ENCODE data around the gene RFX1.
"Not testable (repeated sequence)": the region's sequence is repeated elsewhere in the genome, so short reads cannot be mapped to it uniquely, and the experiment has no call there.

Gene RFX1

DNA sequence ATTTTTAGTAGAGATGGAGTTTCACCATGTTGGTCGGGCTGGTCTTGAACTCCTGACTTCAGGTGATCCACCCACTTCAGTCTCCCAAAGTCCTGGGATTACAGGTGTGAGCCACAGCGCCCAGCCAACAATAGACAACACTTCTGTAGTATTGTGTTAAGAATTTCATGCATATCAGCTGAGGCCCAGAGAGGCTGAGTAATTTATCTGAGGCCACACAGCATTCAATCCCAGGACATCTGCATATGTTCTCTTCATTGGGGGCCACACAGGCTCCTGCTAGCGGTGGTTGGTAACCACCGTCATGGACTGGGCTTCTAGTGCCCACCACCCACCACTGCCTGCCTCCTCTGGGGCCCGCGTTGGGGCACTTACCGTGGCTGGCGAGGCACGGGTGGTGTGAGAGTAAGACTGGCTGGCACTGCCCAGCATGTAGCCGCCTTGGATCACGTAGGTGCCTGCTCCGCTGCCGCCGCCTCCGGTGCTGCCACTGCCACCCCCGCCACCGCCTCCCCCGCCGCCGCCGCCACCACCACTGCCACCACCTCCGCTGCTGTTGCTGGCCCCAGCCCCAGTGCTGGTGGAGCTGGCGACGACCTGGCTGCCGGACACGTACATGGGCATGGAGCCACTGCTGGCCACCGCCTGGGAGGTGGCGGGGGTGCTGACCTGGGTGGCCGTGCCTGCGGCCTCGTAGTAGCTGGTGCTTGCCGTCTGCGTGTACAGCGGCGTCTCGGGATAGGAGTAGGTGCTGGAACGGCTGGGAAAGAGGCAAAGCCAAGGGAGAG is 33.6 kb downstream of the RFX1 start:
- H3K9me3 ChIP-seq (ENCODE audit: low read depth, low read length): no peaks in the 10 kb centered on the region
- TF ChIP-seq POLR2AphosphoS5 (IDR thresholded peaks at IDR 0.05; ENCODE audit: borderline replicate concordance, low read depth, low read length) (no peak), EZH2 (IDR thresholded peaks at IDR 0.05) (no peak), FOXP2 (optimal IDR thresholded peaks at IDR 0.05; ENCODE audit: control extremely low read depth, extremely low read length, insufficient read depth) (no peak)
- no peak overlapping the region for H3K4me3 ChIP-seq
- H3K9ac ChIP-seq (ENCODE audit: insufficient read length): no peak overlapping the region
- H3K36me3 ChIP-seq (ENCODE audit: insufficient read depth, low read length): peaks cover 7% of the 10 kb centered on the region; the same call in 1 of the 2 replicates
- no peak overlapping the region for H3K27ac ChIP-seq
- no peak for DNase-seq (ENCODE audit: low read depth, low spot score)

DNA sequence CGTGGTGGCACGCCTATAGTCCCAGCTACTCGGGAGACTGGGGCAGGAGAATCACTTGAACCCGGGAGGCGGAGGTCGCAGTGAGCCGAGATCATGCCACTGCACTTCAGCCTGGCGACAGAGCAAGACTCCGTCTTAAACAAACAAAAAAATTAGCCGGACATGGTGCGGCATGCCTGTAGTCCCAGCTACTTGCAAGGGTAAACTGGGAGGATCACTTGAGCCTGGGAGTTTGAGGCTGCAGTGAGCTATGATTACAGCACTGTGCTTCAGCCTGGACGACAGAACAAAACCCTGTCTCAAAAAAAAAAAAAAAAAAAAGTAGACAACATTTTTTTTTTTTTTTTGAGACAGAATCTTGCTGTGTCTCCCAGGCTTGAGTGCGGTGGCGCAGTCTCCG is 34.3 kb downstream of the RFX1 start:
- H3K36me3 ChIP-seq (ENCODE audit: insufficient read depth, low read length); H3K27ac ChIP-seq; H3K9ac ChIP-seq (ENCODE audit: insufficient read length); H3K9me3 ChIP-seq (ENCODE audit: low read depth, low read length); H3K4me3 ChIP-seq; DNase-seq (ENCODE audit: low read depth, low spot score): not testable (repeated sequence)

DNA sequence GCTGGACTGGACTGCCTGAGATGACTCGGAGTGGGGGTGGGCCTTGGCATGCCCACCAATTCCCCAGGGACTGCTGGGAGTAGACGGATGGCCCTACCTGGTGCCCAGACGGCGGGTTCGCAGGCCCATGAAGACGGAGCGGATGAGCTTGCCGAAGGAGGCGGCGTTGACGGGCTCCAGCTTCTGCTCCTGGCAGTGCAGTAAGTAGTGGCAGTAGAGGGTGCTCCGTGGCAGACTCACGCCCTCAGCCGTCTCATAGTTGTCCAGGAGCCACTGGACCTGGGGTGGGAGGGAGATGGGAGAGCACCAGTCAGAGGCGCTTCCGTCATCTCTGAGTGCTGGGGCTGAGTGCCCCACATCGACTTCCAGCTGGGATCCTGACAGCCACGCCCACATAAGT is 36.2 kb downstream of the RFX1 start:
- Histone ChIP-seq H3K4me3 (no peak overlapping the region), H3K9me3 (ENCODE audit: low read depth, low read length) (no peaks in the 10 kb centered on the region), H3K36me3 (ENCODE audit: insufficient read depth, low read length) (peaks cover 7% of the 10 kb centered on the region; the same call in 1 of the 2 replicates), H3K27ac (no peak overlapping the region), H3K9ac (ENCODE audit: insufficient read length) (no peak overlapping the region)
- TF ChIP-seq FOXP2 (optimal IDR thresholded peaks at IDR 0.05; ENCODE audit: control extremely low read depth, extremely low read length, insufficient read depth) (no peak), POLR2AphosphoS5 (IDR thresholded peaks at IDR 0.05; ENCODE audit: borderline replicate concordance, low read depth, low read length) (no peak), EZH2 (IDR thresholded peaks at IDR 0.05) (no peak)
- DNase-seq (ENCODE audit: low read depth, low spot score): no peak

DNA sequence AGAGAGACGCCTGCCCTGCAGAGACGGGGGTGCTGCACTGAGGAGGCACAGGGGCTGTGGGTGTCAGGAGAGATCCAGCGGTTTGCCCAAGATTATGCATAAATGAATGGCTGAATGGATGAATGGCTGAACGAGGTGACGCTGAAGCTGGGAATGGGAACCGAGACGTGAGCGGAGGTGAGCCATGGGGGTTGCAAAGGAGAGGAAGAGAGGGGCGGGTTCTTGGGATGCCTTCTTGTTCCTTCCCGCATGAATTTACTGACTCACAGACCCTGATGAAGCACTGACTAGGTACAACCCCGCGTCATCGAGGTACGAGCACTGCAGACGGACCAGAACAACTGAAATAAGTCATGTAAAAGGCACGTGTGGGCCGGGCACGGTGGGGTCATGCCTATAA is 37.1 kb downstream of the RFX1 start:
- no peak for DNase-seq (ENCODE audit: low read depth, low spot score)
- TF ChIP-seq FOXP2 (optimal IDR thresholded peaks at IDR 0.05; ENCODE audit: control extremely low read depth, extremely low read length, insufficient read depth) (no peak), EZH2 (IDR thresholded peaks at IDR 0.05) (no peak), POLR2AphosphoS5 (IDR thresholded peaks at IDR 0.05; ENCODE audit: borderline replicate concordance, low read depth, low read length) (no peak)
- H3K36me3 ChIP-seq (ENCODE audit: insufficient read depth, low read length): peaks cover 7% of the 10 kb centered on the region; the same call in 1 of the 2 replicates
- H3K9me3 ChIP-seq (ENCODE audit: low read depth, low read length): no peaks in the 10 kb centered on the region
- no peak overlapping the region for H3K9ac ChIP-seq (ENCODE audit: insufficient read length)
- no peak overlapping the region for H3K27ac ChIP-seq
- H3K4me3 ChIP-seq: no peak overlapping the region

DNA sequence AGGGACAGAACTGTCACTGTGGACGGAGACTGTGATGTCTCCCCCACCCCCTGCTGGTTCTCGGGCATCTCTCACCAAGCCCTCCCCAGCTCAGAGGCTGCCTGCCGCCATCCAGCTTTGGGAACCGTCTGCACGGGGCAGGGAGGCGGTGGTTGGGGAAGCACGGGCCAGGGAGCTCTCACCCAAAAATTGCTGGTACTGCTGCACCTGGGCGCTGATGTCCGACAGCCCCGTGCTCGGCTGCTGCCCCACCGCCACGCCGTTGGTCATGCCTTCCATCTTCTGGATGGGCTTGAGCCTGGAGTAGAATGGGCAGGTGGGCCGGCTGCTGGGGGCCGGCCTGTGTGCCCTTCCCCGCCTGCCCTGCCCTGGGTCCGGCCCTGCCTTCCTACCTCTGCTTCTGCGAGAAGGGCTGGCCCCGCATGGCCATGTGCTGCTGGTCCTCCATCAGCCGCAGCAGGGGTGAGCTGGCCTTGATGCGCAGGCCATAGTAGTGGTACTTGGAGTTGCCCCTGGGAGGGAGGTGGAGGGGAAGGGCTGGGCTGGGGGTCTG is 37.7 kb downstream of the RFX1 start:
- no peak for TF ChIP-seq FOXP2 (optimal IDR thresholded peaks at IDR 0.05; ENCODE audit: control extremely low read depth, extremely low read length, insufficient read depth)
- no peak for TF ChIP-seq POLR2AphosphoS5 (IDR thresholded peaks at IDR 0.05; ENCODE audit: borderline replicate concordance, low read depth, low read length)
- no peak for TF ChIP-seq EZH2 (IDR thresholded peaks at IDR 0.05)
- H3K4me3 ChIP-seq: no peak overlapping the region
- H3K9me3 ChIP-seq (ENCODE audit: low read depth, low read length): no peaks in the 10 kb centered on the region
- H3K9ac ChIP-seq (ENCODE audit: insufficient read length): no peak overlapping the region
- no peak overlapping the region for H3K27ac ChIP-seq
- peaks cover 7% of the 10 kb centered on the region; the same call in 1 of the 2 replicates for H3K36me3 ChIP-seq (ENCODE audit: insufficient read depth, low read length)
- no peak for DNase-seq (ENCODE audit: low read depth, low spot score)

DNA sequence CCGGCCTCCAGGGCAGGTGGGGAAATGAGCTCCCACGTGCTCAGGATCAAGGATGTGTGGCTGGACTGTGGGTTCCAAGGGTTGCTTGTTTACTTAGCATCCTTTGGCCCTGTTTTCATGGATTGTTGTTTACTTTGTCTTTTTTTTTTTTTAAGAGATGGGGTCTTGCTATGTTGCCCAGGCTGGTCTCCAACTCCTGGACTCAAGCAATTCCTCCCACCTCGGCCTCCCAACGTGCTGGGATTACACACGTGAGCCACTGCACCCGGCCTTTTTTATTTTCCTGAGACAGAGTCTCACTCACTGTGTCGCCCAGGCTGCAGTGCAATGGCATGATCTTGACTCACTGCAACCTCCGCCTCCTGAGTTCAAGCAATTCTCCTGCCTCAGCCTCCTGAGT is 38.9 kb downstream of the RFX1 start:
- DNase-seq (ENCODE audit: low read depth, low spot score); H3K4me3 ChIP-seq; H3K9ac ChIP-seq (ENCODE audit: insufficient read length); H3K27ac ChIP-seq; H3K36me3 ChIP-seq (ENCODE audit: insufficient read depth, low read length); H3K9me3 ChIP-seq (ENCODE audit: low read depth, low read length): not testable (repeated sequence)

DNA sequence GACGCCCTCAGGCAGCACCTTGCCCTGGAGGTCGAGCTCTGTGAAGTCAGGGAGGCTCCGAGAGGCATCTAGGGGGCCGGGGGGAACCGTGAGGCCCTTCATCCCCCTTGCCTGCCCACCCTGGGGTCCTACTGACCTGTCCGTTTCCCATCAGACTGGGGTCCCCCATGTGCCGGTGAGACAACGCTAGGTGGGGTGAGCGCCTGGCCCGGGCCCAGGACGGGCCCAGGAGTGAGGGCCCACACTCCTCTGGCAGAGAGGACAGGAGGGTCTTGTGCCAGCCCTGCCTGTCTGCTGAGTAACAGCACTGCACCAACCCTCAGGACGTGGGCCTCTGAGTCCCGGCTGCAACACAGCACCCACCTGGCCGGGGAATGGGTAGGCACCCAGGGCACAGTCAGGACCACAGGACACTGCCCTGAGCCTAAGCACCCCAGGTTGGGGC is 39.4 kb downstream of the RFX1 start:
- Histone ChIP-seq H3K4me3 (no peak overlapping the region), H3K27ac (no peak overlapping the region), H3K36me3 (ENCODE audit: insufficient read depth, low read length) (peaks cover 7% of the 10 kb centered on the region; the same call in 1 of the 2 replicates), H3K9me3 (ENCODE audit: low read depth, low read length) (no peaks in the 10 kb centered on the region), H3K9ac (ENCODE audit: insufficient read length) (no peak overlapping the region)
- TF ChIP-seq EZH2 (IDR thresholded peaks at IDR 0.05): no peak
- no peak for TF ChIP-seq POLR2AphosphoS5 (IDR thresholded peaks at IDR 0.05; ENCODE audit: borderline replicate concordance, low read depth, low read length)
- TF ChIP-seq FOXP2 (optimal IDR thresholded peaks at IDR 0.05; ENCODE audit: control extremely low read depth, extremely low read length, insufficient read depth): no peak
- DNase-seq (ENCODE audit: low read depth, low spot score): no peak

DNA sequence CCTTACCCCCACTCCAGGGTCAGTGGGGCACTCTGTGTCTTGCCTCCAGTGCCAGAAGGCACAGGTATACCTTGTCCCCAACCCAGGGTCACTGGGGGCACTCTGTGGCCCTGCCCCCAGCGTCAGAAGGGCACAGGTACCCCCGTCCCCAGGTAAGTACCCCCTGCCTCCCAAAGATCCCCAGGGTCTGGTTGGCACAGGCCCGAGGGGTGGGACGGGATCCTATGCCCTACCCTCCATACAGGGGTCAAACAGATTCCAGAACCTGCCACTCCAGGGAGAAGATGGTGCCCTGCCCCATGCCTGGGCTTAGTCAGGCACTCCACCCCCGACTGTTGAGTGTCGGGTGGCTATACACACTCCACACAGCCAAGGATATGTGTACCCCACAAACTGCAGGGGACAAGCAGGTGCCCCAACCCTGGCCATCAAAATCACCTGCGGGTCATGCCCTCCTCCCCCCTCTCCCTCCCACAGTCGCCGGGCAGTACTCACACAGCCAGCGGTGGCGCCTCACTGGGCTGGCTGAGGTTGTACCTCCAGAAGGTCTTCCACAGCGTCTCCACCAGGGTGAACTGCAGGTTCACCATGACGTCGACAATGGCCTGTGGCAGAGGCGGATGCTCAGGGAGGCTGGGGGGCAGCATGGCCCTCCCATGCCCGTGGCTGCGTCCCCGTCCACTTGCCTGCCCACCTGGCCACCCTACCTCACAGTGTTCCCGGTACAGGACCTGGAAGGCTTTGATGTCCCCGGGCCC is 40.0 kb downstream of the RFX1 start:
- no peak for DNase-seq (ENCODE audit: low read depth, low spot score)
- peaks cover 11% of the 10 kb centered on the region; the same call in 1 of the 2 replicates for H3K36me3 ChIP-seq (ENCODE audit: insufficient read depth, low read length)
- H3K4me3 ChIP-seq: no peak overlapping the region
- no peak overlapping the region for H3K9ac ChIP-seq (ENCODE audit: insufficient read length)
- H3K27ac ChIP-seq: no peak overlapping the region
- no peaks in the 10 kb centered on the region for H3K9me3 ChIP-seq (ENCODE audit: low read depth, low read length)
- TF ChIP-seq POLR2AphosphoS5 (IDR thresholded peaks at IDR 0.05; ENCODE audit: borderline replicate concordance, low read depth, low read length) (no peak), FOXP2 (optimal IDR thresholded peaks at IDR 0.05; ENCODE audit: control extremely low read depth, extremely low read length, insufficient read depth) (no peak), EZH2 (IDR thresholded peaks at IDR 0.05) (no peak)
